Endothelial cell (in vitro differentiated cells): ENCODE data around the gene CXCL8. TPM values are rescaled to one million over a fixed set of nuclear protein-coding genes. Genes with fewer than 3 reads are reported as not detected.

Experiments used
- DNase-seq: peaks from one replicate; pipeline ENCODE4 v3.0.0; 2021; ENCODE audit warnings: low spot score
- H3K27ac Mint-ChIP-seq: one replicate; pipeline ENCODE4 v1.8.0; 2021; ENCODE audit warnings: mixed read lengths, inconsistent platforms; ENCODE audit not compliant: unreplicated experiment
- H3K27me3 Mint-ChIP-seq: one replicate; pipeline ENCODE4 v1.8.0; 2021; ENCODE audit warnings: mild to moderate bottlenecking, moderate library complexity, mixed read lengths, inconsistent platforms; ENCODE audit not compliant: unreplicated experiment
- H3K36me3 Mint-ChIP-seq: one replicate; pipeline ENCODE4 v1.8.0; 2021; ENCODE audit warnings: mild to moderate bottlenecking, low read depth, mixed read lengths, inconsistent platforms; ENCODE audit not compliant: unreplicated experiment
- H3K4me1 Mint-ChIP-seq: one replicate; pipeline ENCODE4 v1.8.0; 2021; ENCODE audit warnings: mild to moderate bottlenecking, mixed read lengths, inconsistent platforms; ENCODE audit not compliant: unreplicated experiment
- H3K4me3 Mint-ChIP-seq: one replicate; pipeline ENCODE4 v1.8.0; 2021; ENCODE audit warnings: mild to moderate bottlenecking, mixed read lengths, inconsistent platforms; ENCODE audit not compliant: unreplicated experiment
- H3K9me3 Mint-ChIP-seq: one replicate; pipeline ENCODE4 v1.8.0; 2021; ENCODE audit warnings: mixed read lengths, inconsistent platforms; ENCODE audit not compliant: unreplicated experiment
- total RNA-seq: library from RNA; stranded (reverse); fragmentation: NEBNext Ultra II Directional; extraction: Animal tissue kit (Norgen Biotek cat#: 25700); gene quantifications from one replicate; pipeline ENCODE4 v1.2.1, GENCODE V29; 2021; ENCODE audit not compliant: unreplicated experiment
- TF ChIP-seq, protein P1 (sequence below): fragments of 200-600 bp; sonication (generic); IDR thresholded peaks from one replicate; pipeline ENCODE4 v1.5.0; 2021; ENCODE audit warnings: antibody characterized with exemption; ENCODE audit not compliant: unreplicated experiment

Gene CXCL8
- total RNA-seq, 1 donor from 2014 or later, result not detected

GRCh38 chr4:73704314-73705055, 35.9 kb upstream of the CXCL8 start:
- Mint-ChIP-seq H3K4me3 (no peak overlapping the region), H3K9me3 (no peaks in the 10 kb centered on the region), H3K27ac (no peak overlapping the region), H3K4me1 (peaks cover 15% of the 10 kb centered on the region), H3K36me3 (no peaks in the 10 kb centered on the region), H3K27me3 (no peaks in the 10 kb centered on the region)
- TF ChIP-seq, protein P1, sequence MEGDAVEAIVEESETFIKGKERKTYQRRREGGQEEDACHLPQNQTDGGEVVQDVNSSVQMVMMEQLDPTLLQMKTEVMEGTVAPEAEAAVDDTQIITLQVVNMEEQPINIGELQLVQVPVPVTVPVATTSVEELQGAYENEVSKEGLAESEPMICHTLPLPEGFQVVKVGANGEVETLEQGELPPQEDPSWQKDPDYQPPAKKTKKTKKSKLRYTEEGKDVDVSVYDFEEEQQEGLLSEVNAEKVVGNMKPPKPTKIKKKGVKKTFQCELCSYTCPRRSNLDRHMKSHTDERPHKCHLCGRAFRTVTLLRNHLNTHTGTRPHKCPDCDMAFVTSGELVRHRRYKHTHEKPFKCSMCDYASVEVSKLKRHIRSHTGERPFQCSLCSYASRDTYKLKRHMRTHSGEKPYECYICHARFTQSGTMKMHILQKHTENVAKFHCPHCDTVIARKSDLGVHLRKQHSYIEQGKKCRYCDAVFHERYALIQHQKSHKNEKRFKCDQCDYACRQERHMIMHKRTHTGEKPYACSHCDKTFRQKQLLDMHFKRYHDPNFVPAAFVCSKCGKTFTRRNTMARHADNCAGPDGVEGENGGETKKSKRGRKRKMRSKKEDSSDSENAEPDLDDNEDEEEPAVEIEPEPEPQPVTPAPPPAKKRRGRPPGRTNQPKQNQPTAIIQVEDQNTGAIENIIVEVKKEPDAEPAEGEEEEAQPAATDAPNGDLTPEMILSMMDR, result no peak
- DNase-seq, result no peak

GRCh38 chr4:73705056-73705432, 35.3 kb upstream of the CXCL8 start:
- H3K4me1 Mint-ChIP-seq, result peaks cover 19% of the 10 kb centered on the region
- no peak overlapping the region for H3K4me3 Mint-ChIP-seq
- no peaks in the 10 kb centered on the region for H3K27me3 Mint-ChIP-seq
- TF ChIP-seq, protein P1, result no peak
- no peaks in the 10 kb centered on the region for H3K9me3 Mint-ChIP-seq
- no peak overlapping the region for H3K27ac Mint-ChIP-seq
- H3K36me3 Mint-ChIP-seq, result no peaks in the 10 kb centered on the region
- DNase-seq, result no peak

DNA sequence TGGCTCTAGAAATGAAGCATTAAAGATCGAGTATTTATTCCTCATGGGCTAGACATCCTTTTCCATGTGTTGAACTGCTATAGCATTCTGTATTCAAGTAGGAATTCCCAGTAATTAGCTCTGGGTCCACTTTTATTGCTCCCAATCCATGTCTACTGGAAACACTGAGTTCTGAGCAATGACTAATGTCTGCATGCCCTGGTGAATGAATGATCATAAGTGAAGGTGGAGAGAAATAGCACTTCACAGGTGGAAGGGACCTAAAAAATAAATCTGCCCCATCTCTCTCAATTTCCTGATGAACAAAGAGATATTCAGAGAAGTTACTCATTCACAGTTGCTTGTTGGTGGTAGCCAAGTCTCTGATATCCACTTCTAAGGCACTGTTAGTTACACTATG, 34.6 kb upstream of the CXCL8 start:
- Mint-ChIP-seq H3K4me3 (no peak overlapping the region), H3K36me3 (no peaks in the 10 kb centered on the region), H3K27me3 (no peaks in the 10 kb centered on the region), H3K4me1 (peaks cover 19% of the 10 kb centered on the region), H3K9me3 (no peaks in the 10 kb centered on the region), H3K27ac (no peak overlapping the region)
- TF ChIP-seq, protein P1, result no peak
- DNase-seq, result no peak

DNA sequence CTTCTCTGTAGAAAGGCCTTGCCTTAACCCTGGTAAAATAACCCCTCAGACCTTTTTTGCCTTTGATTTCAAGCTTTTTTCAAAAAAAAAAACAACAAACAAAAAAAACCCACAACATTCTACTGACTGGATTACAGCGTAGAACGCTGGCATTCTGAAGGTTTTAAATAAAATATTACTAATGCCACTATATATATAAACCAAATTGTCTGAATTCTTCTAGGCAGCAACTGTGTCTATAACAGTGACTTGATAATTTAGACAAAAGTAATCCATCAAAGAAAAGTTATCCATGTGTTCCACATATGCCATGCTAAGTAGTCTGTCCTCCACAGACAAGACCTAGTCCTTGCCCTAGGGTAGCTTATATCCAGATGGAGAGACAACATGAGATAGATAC, 33.6 kb upstream of the CXCL8 start:
- peaks cover 19% of the 10 kb centered on the region for H3K4me1 Mint-ChIP-seq
- no peak overlapping the region for H3K27ac Mint-ChIP-seq
- H3K4me3 Mint-ChIP-seq, result no peak overlapping the region
- TF ChIP-seq, protein P1, result no peak
- no peaks in the 10 kb centered on the region for H3K9me3 Mint-ChIP-seq
- DNase-seq, result no peak
- H3K36me3 Mint-ChIP-seq, result no peaks in the 10 kb centered on the region
- no peaks in the 10 kb centered on the region for H3K27me3 Mint-ChIP-seq

- no peaks in the 10 kb centered on the region for H3K9me3 Mint-ChIP-seq
- no peaks in the 10 kb centered on the region for H3K36me3 Mint-ChIP-seq
- H3K4me3 Mint-ChIP-seq, result no peak overlapping the region
- no peaks in the 10 kb centered on the region for H3K27me3 Mint-ChIP-seq
- H3K27ac Mint-ChIP-seq, result no peak overlapping the region
- peaks cover 22% of the 10 kb centered on the region for H3K4me1 Mint-ChIP-seq
- TF ChIP-seq, protein P1, result no peak
- DNase-seq, result no peak
Observed at GRCh38 chr4:73707269-73707875, 33.0 kb upstream of the CXCL8 start.
